SK-N-SH (cell line): Measurements from ENCODE around the gene CEACAM7.

Experiments
- EP300 ChIP-seq, 2 experiments: IDR thresholded peaks; 2 replicates each; pipeline versions ENCODE4 v1.4.0 to v1.6.1; 2012; ENCODE audit warnings: borderline replicate concordance in 1 of 2, low read depth in 1 of 2, low read length in 1 of 2
- TF ChIP-seq, protein P1 (sequence below): fragments of 150-350 bp; IDR thresholded peaks from 2 replicates; pipeline ENCODE4 v1.6.1; 2017; ENCODE audit warnings: antibody characterized with exemption, low read length, low read depth, borderline replicate concordance

DNA sequence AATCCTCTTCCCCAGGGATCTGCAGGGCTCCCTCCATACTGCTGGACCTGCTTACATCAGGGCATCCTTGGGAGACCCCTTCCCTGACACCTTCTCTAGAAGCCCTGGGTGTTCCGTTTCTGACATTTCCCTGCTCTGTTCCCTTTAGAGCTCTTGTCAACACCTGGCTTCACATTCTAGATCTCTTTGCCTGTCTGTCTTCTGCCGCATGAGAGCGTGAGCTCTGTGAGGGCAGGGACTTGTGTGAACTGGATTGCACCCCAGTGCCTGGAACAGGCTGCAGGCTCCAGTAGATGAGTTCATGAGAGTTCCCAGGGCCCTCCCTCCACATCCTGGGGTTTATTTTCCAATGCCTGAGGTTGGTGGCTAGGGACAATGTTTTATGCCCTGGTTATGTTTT lies 651 bp downstream of the CEACAM7 start:
- no peak for TF ChIP-seq EP300 (IDR thresholded peaks at IDR 0.05; ENCODE audit: borderline replicate concordance in 1 of 2, low read depth in 1 of 2, low read length in 1 of 2)
- TF ChIP-seq, protein P1, sequence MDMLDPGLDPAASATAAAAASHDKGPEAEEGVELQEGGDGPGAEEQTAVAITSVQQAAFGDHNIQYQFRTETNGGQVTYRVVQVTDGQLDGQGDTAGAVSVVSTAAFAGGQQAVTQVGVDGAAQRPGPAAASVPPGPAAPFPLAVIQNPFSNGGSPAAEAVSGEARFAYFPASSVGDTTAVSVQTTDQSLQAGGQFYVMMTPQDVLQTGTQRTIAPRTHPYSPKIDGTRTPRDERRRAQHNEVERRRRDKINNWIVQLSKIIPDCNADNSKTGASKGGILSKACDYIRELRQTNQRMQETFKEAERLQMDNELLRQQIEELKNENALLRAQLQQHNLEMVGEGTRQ = no peak
